GM21576 (cell line): ENCODE data around the gene SV2C.

Experiments used
- ATAC-seq: cut with Tn5 transposase; IDR thresholded peaks from one replicate; pipeline ENCODE4 v1.9.1; 2021; ENCODE audit warnings: mild to moderate bottlenecking, moderate library complexity; ENCODE audit not compliant: unreplicated experiment

Gene SV2C

GRCh38 chr5:76249621-76250020 lies 166.4 kb downstream of the SV2C start:
- no peak for ATAC-seq

GRCh38 chr5:76250463-76250862 lies 167.3 kb downstream of the SV2C start:
- no peak for ATAC-seq

- no peak for ATAC-seq
Observed at GRCh38 chr5:76251656-76252055, 168.5 kb downstream of the SV2C start.

GRCh38 chr5:76252437-76252836 lies 169.3 kb downstream of the SV2C start:
- ATAC-seq, result no peak

GRCh38 chr5:76256116-76256889 lies 173.1 kb downstream of the SV2C start:
- no peak for ATAC-seq

GRCh38 chr5:76257225-76257833 lies 174.1 kb downstream of the SV2C start:
- no peak for ATAC-seq

GRCh38 chr5:76257897-76258296 lies 174.7 kb downstream of the SV2C start:
- ATAC-seq, result no peak

GRCh38 chr5:76264681-76265080 lies 181.5 kb downstream of the SV2C start:
- no peak for ATAC-seq

- ATAC-seq, result no peak
Observed at GRCh38 chr5:76269259-76269931, 186.2 kb downstream of the SV2C start.

- ATAC-seq, result peak; percentile 49
Observed at GRCh38 chr5:76269932-76270610, 186.9 kb downstream of the SV2C start.

- no peak for ATAC-seq
Observed at GRCh38 chr5:76271836-76272235, 188.7 kb downstream of the SV2C start.

GRCh38 chr5:76273206-76273885 lies 190.2 kb downstream of the SV2C start:
- ATAC-seq, result no peak

- no peak for ATAC-seq
Observed at GRCh38 chr5:76274571-76274970, 191.4 kb downstream of the SV2C start.

- ATAC-seq, result no peak
Observed at GRCh38 chr5:76277736-76278135, 194.6 kb downstream of the SV2C start.

- no peak for ATAC-seq
Observed at GRCh38 chr5:76278261-76278789, 195.1 kb downstream of the SV2C start.

GRCh38 chr5:76280494-76280893 lies 197.3 kb downstream of the SV2C start:
- ATAC-seq, result no peak

- ATAC-seq, result no peak
Observed at GRCh38 chr5:76283670-76284069, 200.5 kb downstream of the SV2C start.

- no peak for ATAC-seq
Observed at GRCh38 chr5:76289692-76290091, 206.5 kb downstream of the SV2C start.

- ATAC-seq, result no peak
Observed at GRCh38 chr5:76290321-76290757, 207.2 kb downstream of the SV2C start.

GRCh38 chr5:76291305-76292077 lies 208.3 kb downstream of the SV2C start:
- no peak for ATAC-seq
